GM23338 (cell line): ENCODE results near the gene KRT222. TPM values are rescaled to one million over a fixed set of nuclear protein-coding genes. Genes with fewer than 3 reads are reported as not detected.

Source experiments
- ATAC-seq: fragments of 200-7000 bp; cut with Tn5 transposase; 3 replicates; pipeline ENCODE4 v1.9.1; 2020
- DNase-seq: peaks from one replicate; pipeline ENCODE4 v3.0.0-alpha.2; 2015; ENCODE audit warnings: low spot score
- H2AFZ ChIP-seq: fragments of 200-600 bp; sonication (generic); 2 replicates; pipeline ENCODE4 v1.8.0; 2016; ENCODE audit warnings: antibody characterized with exemption, mild to moderate bottlenecking, moderate library complexity
- H3F3A ChIP-seq: fragments of 200-600 bp; sonication (generic); replicated peaks from 2 replicates; pipeline ENCODE4 v1.8.0; 2017; ENCODE audit warnings: antibody characterized with exemption, mixed run types, low read depth
- H3K27ac ChIP-seq: fragments of 200-600 bp; sonication (generic); 2 replicates; pipeline ENCODE4 v1.6.1; 2016; ENCODE audit warnings: low read depth
- H3K27me3 ChIP-seq: fragments of 200-600 bp; sonication (generic); 2 replicates; pipeline ENCODE4 v1.8.0; 2016; ENCODE audit warnings: mild to moderate bottlenecking, mixed run types, moderate library complexity; ENCODE audit not compliant: insufficient read depth
- H3K36me3 ChIP-seq: fragments of 200-600 bp; sonication (generic); 2 replicates; pipeline ENCODE4 v1.8.0; 2016; ENCODE audit warnings: mild to moderate bottlenecking; ENCODE audit not compliant: insufficient read depth
- H3K4me1 ChIP-seq: fragments of 200-600 bp; sonication (generic); 2 replicates; pipeline ENCODE4 v1.8.0; 2016; ENCODE audit warnings: mild to moderate bottlenecking, moderate library complexity; ENCODE audit not compliant: insufficient read depth
- H3K4me2 ChIP-seq: fragments of 200-600 bp; sonication (generic); 2 replicates; pipeline ENCODE4 v1.7.1; 2017; ENCODE audit warnings: mixed run types
- H3K4me3 ChIP-seq: fragments of 200-600 bp; sonication (generic); 2 replicates; pipeline ENCODE4 v1.6.1; 2016; ENCODE audit warnings: mixed run types
- H3K79me2 ChIP-seq: fragments of 200-600 bp; sonication (generic); replicated peaks from 2 replicates; pipeline ENCODE4 v1.8.0; 2017; ENCODE audit warnings: mild to moderate bottlenecking; ENCODE audit not compliant: insufficient read depth
- H3K9me2 ChIP-seq: fragments of 200-600 bp; sonication (generic); 2 replicates; pipeline ENCODE4 v1.8.0; 2017; ENCODE audit not compliant: insufficient read depth
- H4K20me1 ChIP-seq: fragments of 200-600 bp; sonication (generic); replicated peaks from 2 replicates; pipeline ENCODE4 v1.8.0; 2017; ENCODE audit warnings: mild to moderate bottlenecking; ENCODE audit not compliant: insufficient read depth
- H3K27ac Mint-ChIP-seq: 2 replicates; pipeline ENCODE4 v1.8.0; 2020; ENCODE audit warnings: inconsistent platforms, mild to moderate bottlenecking, moderate library complexity, mixed read lengths
- H3K27me3 Mint-ChIP-seq: 3 replicates; pipeline ENCODE4 v1.8.0; 2022; ENCODE audit warnings: low read depth, mild to moderate bottlenecking, moderate library complexity, mixed read lengths, inconsistent platforms; ENCODE audit not compliant: insufficient read depth, poor library complexity
- H3K36me3 Mint-ChIP-seq: 3 replicates; pipeline ENCODE4 v1.8.0; 2021; ENCODE audit warnings: low read depth, mild to moderate bottlenecking, inconsistent platforms, moderate library complexity, mixed read lengths
- H3K4me1 Mint-ChIP-seq: 3 replicates; pipeline ENCODE4 v1.8.0; 2020; ENCODE audit warnings: mild to moderate bottlenecking, inconsistent platforms, mixed read lengths
- H3K4me3 Mint-ChIP-seq: 3 replicates; pipeline ENCODE4 v1.8.0; 2021; ENCODE audit warnings: moderate library complexity, mild to moderate bottlenecking, inconsistent platforms, mixed read lengths
- H3K9me3 Mint-ChIP-seq: 3 replicates; pipeline ENCODE4 v1.8.0; 2020; ENCODE audit warnings: moderate library complexity, mild to moderate bottlenecking, inconsistent platforms, mixed read lengths
- ETS1 ChIP-seq: IDR thresholded peaks from 2 replicates; pipeline ENCODE4 v1.6.1; 2016; ENCODE audit warnings: antibody characterized with exemption
- EZH2 ChIP-seq: fragments of 200-600 bp; sonication (generic); IDR thresholded peaks from one replicate; pipeline ENCODE4 v1.8.0; 2017; ENCODE audit warnings: antibody characterized with exemption, mild to moderate bottlenecking, low read depth; ENCODE audit not compliant: unreplicated experiment
- REST ChIP-seq: IDR thresholded peaks from one replicate; pipeline ENCODE4 v1.6.1; 2018; ENCODE audit warnings: antibody characterized with exemption; ENCODE audit not compliant: unreplicated experiment
- STAT1 ChIP-seq: IDR thresholded peaks from one replicate; pipeline ENCODE4 v1.6.1; 2016; ENCODE audit warnings: antibody characterized with exemption; ENCODE audit not compliant: unreplicated experiment
- ZNF331 ChIP-seq: fragments of 250-450 bp; sonication (Bioruptor Pico); IDR thresholded peaks from 2 replicates; pipeline ENCODE4 v1.5.0; 2020; ENCODE audit warnings: low read depth, mild to moderate bottlenecking, moderate library complexity
- ZNF462 ChIP-seq: fragments of 250-450 bp; sonication (Bioruptor Pico); IDR thresholded peaks from 2 replicates; pipeline ENCODE4 v1.5.0; 2020; ENCODE audit warnings: mild to moderate bottlenecking, moderate library complexity
- polyA plus RNA-seq: library from polyadenylated mRNA; unstranded; fragments of >200 nt; fragmentation: Nextera tagmentation; extraction: Ambion mirVana; gene quantifications from 2 replicates; pipeline ENCODE4 v1.2.1, GENCODE V29; 2016
- total RNA-seq: library from RNA; depleted of rRNA; stranded (reverse); fragments of >200 nt; shearing (Covaris generic); gene quantifications from 2 replicates; pipeline ENCODE4 v1.2.3, GENCODE V29; 2014

The KRT222 gene
- total and polyA plus RNA-seq, 2 experiments from 2014 or later = not detected

GRCh38 chr17:40647624-40648383, 17.2 kb downstream of the KRT222 start, which contains the start of gene SMARCE1:
Gene SMARCE1, minus strand, starts transcription at chr17:40647818. Its CDS starts 2,016 bp downstream, at chr17:40645802.
- no peaks in the 10 kb centered on the region for H3K9me2 ChIP-seq

More at GRCh38 chr17:40647624-40648383, 17.2 kb downstream of the KRT222 start, which contains the start of gene SMARCE1:
- Mint-ChIP-seq H3K27ac (peak within 1 kb of the TSS; percentile 100), H3K4me3 (peak within 1 kb of the TSS; percentile 83), H3K36me3 (peaks cover 23% of the 10 kb centered on the region), H3K4me1 (peaks cover 8% of the 10 kb centered on the region; the same call in 2 of the 3 replicates), H3K27me3 (no peaks in the 10 kb centered on the region), H3K9me3 (no peaks in the 10 kb centered on the region)
- Histone ChIP-seq H2AFZ (peak within 1 kb of the TSS; percentile 96), H3K4me3 (peak within 1 kb of the TSS; percentile 90), H3K79me2 (peaks cover 45% of the 10 kb centered on the region), H3K36me3 (peaks cover 8% of the 10 kb centered on the region; the same call in 1 of the 2 replicates), H3K27me3 (no peaks in the 10 kb centered on the region), H3F3A (no peaks in the 10 kb centered on the region), H3K4me1 (peaks cover 6% of the 10 kb centered on the region; the same call in 1 of the 2 replicates), H3K4me2 (peak within 1 kb of the TSS; percentile 83), H3K27ac (peak within 1 kb of the TSS; percentile 97), H4K20me1 (no peaks in the 10 kb centered on the region)
- peak; percentile 76 for DNase-seq
- peak; percentile 91 for ATAC-seq
- TF ChIP-seq ZNF462 (CRISPR knock-in tag) = no peak
- TF ChIP-seq ETS1 = no peak
- no peak for TF ChIP-seq ZNF331 (CRISPR knock-in tag)
- no peak for TF ChIP-seq STAT1
- TF ChIP-seq EZH2 = no peak
- no peak for TF ChIP-seq REST
